HG02610 (cell line): ENCODE results near the gene PRAF2.

Source experiments
- ATAC-seq: cut with Tn5 transposase; IDR thresholded peaks from one replicate; pipeline ENCODE4 v1.9.1; 2021; ENCODE audit warnings: mild to moderate bottlenecking, moderate library complexity; ENCODE audit not compliant: unreplicated experiment

Gene PRAF2, protein sequence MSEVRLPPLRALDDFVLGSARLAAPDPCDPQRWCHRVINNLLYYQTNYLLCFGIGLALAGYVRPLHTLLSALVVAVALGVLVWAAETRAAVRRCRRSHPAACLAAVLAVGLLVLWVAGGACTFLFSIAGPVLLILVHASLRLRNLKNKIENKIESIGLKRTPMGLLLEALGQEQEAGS

DNA sequence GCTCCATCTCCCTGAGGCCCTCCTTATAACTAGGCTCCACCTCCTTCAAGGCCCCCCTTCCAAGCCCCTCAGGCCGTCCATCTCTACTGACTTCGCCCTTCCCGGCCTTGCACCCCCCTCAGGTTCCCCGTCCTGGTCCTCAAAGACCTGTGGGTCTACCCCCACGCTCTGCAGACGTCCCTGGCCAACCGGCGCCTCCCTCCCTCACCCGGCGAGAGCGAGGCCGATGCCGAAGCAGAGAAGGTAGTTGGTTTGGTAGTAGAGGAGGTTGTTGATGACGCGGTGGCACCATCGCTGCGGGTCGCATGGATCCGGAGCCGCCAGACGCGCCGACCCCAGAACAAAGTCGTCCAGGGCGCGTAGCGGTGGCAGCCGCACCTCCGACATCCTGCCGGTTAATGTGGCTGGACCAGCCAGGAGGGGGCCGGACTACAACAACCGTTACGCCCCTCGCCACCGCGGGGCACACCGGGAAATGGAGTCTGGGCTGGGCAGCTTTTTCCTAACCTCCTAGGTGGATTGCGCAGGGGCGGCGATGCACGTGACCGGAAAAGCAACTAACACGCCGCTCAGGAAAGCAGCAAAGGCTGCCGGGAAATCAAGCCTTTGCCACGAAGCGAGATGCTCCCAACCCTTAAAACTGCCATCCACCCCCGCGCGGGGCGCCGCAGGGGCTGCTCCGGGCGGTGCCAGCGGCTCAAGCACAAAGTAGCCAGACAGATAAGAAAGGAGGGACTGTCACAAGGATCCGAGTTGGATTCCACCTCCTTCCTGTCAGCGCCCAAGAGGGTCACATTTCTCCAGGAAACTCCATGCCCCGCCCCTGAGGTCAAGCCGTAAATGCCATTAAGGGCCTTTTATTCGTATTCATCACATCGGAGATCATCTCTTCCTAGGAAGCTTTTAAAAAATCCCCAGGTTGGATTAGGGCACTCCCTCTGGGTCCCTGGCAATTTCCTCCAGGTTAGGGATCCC lies at the start of gene PRAF2:
Gene PRAF2, minus strand, starts transcription at position 402 of the 975 bp plus-strand sequence. Its CDS starts 15 bp downstream, at position 387.
- peak; percentile 90 for ATAC-seq

GRCh38 chrX:49122499-49122898 lies 48.7 kb upstream of the PRAF2 start:
- no peak for ATAC-seq

GRCh38 chrX:49120091-49120490 lies 46.3 kb upstream of the PRAF2 start:
- ATAC-seq = no peak

DNA sequence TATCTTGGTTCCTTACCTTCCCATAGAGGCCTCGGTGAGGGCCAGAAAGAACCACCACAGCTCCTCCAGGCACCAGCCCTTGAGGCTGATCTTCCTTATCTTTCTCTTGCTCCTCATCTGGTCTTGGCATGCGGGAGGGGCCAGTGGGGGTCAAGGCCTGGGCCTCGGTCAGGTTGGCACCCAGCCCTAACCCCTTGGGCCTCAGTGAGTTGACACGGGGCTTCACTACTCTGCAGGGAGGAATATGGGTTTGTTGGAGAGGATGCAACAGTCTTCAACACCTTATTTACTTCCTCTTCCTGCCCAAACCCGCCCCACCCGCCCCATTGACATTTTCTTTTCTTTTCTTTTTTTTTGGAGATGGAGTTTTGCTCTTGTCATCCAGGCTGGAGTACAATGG lies 43.8 kb upstream of the PRAF2 start:
- ATAC-seq = no peak

DNA sequence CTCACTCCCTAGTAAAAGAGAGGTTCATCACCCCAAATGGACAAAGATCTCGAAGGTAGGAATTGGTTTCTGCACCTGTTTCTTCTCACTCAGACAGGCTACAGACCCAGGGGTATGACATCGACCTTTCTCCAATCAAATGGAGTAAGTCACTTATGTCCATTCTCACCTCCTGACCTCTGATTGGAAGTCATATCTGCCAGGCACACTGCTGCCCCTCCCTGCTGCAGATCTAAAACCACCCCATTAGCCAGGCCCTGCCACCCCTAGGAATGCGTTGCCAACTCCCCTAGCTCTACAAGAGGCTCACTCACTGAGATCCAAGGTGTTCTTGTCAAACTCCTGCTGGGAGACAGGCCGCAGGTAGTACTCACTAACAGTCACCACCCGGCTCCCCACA lies 42.9 kb upstream of the PRAF2 start:
- no peak for ATAC-seq

GRCh38 chrX:49116076-49116475 lies 42.3 kb upstream of the PRAF2 start:
- ATAC-seq = no peak

DNA sequence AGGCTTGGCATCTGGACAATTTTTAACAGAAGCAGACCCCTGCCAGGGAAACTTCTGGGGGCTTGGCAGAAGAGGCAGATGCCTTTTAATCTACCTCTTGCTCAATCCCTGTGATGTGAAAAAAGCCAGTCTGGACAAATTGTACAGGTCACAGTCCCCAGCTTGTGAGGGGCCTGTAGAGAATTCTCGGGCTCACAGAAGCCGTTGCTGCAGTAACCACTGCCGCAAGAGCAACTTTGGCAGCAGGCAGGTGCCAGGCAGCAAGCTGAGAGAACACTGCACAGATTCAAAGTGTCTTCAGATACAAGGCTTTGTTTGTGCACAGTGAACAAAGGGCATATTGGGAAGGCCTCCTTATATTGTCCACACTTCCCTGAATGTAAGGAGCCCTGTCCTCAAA lies 38.0 kb upstream of the PRAF2 start:
- ATAC-seq = no peak

- ATAC-seq = no peak
Observed at GRCh38 chrX:49110417-49110816, 36.6 kb upstream of the PRAF2 start.

GRCh38 chrX:49108641-49109040 lies 34.8 kb upstream of the PRAF2 start:
- ATAC-seq = no peak

DNA sequence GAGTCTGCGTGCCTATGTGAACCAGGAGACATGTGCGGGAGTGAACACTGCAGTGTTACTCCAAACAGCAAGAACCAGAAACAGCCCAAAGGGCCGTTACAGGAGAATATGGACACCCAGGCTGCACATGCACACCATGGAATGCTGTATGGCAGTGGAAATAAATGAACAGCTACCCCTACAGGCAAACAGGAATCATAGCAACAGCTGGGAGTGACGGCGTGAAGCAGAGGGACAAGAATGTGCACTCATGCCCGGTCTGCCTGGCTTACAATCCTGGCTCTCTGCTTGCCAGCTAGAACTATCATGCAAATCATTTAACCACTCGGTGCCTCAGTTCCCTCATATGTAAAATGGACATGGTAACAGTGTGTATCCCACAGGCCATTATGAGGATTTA lies 33.1 kb upstream of the PRAF2 start:
- no peak for ATAC-seq

- ATAC-seq = no peak
Observed at GRCh38 chrX:49106296-49106695, 32.5 kb upstream of the PRAF2 start.

DNA sequence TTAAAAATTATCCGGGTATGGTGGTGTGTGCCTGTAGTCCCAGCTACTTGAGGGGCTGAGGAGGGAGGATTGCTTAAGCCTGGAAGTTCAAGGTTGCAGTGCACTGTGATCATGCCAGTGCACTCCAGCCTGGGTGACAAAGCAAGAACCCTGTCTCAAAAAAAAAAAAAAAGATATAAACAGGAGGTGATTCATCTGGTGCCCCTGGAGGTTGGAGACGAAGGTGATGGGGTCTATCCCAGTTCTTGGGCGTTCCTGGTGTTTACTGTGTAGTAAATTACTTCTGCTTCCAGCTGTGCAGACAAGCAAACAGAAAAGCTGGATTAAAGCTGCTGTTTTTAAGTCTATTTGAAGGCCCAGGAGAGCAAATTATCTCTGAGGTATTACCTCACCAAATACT lies 29.8 kb upstream of the PRAF2 start:
- ATAC-seq = no peak

DNA sequence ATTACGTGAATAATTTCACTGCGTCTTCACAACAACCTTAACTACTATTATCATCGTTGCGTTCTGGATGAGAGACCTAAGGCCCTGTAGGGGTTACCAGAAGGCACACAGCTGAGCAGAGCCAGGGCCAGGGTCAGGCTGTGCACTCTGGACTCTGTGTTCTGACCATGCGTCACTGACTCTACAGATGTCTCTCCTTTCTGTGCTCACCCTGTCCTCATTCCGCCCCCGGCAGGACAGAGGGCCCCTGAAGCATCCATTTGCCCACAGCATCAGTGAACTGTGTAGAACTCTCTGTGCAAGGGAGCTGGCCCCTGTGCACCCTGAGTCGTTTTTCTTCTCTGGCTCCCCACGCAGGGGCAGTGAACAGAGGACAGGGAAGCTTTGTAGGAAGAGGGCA lies 28.4 kb upstream of the PRAF2 start:
- ATAC-seq = no peak

DNA sequence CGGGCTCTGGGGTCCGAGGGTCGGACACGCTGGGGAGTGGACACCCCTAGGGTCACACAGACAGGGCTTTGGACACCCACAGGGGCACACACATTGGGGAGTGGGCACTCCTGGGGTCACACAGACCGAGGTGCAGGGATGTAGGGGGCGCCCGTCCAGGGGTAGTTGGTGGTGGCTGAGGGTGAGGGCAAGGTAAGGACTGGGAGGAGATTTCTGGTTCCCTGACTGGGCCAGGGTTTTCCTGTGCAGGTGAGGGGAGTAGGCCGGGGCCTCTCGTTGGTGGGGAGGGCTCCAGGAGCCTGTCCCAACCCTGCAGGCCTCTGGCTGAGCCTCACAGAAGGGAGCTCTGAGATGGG lies 27.8 kb upstream of the PRAF2 start:
- ATAC-seq = no peak

- peak; percentile 98 for ATAC-seq
Observed at GRCh38 chrX:49100704-49101628, 27.2 kb upstream of the PRAF2 start.

GRCh38 chrX:49096419-49096818 lies 22.6 kb upstream of the PRAF2 start:
- ATAC-seq = no peak

- ATAC-seq = no peak
Observed at GRCh38 chrX:49089553-49089952, 15.8 kb upstream of the PRAF2 start.

GRCh38 chrX:49082271-49082871 lies 8.6 kb upstream of the PRAF2 start:
- no peak for ATAC-seq

DNA sequence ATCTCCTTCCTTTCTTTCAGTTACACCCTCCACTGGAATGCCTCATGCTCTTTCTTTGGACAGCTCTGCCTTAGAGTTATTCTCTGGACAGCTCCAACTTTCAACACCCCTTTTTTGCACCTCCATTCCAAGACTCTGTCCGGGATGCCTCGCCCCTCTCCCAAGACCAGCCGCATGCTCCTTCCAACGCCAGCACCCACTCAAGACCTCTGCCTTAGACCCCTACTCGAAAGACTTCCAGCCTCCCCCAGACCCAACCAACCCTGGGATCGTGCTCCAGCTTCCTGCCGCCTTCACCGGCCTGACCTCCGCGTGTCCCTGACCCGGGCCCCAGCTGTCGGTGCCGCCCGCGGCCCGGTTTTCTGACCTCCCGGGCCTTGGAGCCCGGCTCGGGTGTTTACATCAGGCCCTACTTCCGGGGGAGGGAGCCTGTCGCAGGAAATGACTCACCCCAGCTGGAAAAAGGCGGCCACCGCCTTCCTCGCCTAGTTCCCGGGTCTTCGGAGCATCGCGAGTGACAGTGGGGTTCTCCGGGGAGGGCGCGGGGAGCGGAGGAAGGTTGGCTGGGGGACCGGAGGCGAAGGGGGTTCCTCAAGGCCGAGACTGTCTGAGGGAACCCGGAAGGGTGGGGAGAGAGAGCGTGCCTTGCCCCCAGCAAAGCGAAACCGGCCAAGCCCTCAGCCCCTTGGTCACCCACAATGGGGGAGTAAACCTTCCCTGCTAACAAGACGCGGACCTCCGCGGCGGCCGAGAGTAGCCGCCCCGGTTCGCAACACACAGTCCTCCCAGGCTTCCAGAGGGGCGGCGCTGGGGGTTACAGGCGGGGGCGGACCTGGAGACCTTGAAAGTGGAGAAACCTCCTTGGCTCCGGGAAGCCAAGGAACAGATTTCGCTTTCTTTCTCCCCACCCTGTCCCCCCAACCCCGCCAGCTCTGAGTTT lies 6.0 kb upstream of the PRAF2 start, which contains the start of gene WDR45:
Gene WDR45, minus strand, starts transcription at position 399 of the 940 bp plus-strand sequence. CDS start 1,792 bp downstream, outside the sequence.
- peak; percentile 71 for ATAC-seq

DNA sequence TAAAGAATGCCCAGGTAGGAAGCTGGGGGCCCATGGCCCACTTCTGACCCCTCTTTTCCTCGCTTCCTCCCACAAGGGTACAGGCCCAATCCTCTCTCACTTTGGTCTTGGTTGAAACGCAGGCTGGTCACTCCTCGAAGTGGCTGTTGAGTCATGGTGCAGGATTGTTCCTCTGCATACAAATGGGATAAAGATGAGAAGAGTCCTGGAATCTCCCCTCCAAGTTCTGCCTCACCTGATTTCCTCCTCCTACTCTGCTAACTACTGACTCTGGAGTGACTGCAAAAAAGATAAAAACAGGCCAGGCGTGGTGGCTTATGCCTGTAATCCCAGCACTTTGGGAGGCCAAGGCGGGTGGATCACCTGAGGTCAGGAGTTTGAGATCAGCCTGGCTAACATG lies 4.1 kb upstream of the PRAF2 start:
- ATAC-seq = no peak
